Stomach (tissue), 4 donors: ENCODE measurements around the gene FARS2.

Experiments
- EP300 ChIP-seq: sonication (generic); formaldehyde crosslinking; IDR thresholded peaks from one replicate; pipeline ENCODE4 v1.6.1; 2017; ENCODE audit warnings: antibody characterized with exemption
- POLR2A ChIP-seq, 4 donors: fragments of 450-650 bp; IDR thresholded peaks; one replicate each; pipeline ENCODE4 v1.6.1; 2016; ENCODE audit warnings: antibody characterized with exemption in 4 of 4, control low read depth in 2 of 4, mild to moderate bottlenecking in 1 of 4, moderate library complexity in 1 of 4
- POLR2AphosphoS5 ChIP-seq, 3 donors: sonication (generic); formaldehyde crosslinking; IDR thresholded peaks; one replicate each; pipeline ENCODE4 v1.6.1; 2016; ENCODE audit warnings: antibody characterized with exemption in 3 of 3
- TF ChIP-seq, protein P1 (sequence below), 7 experiments: fragments of 450-650 bp in 4 of 7; fragments of 200-600 bp in 3 of 7; sonication (generic) in 3 of 7; IDR thresholded peaks; one replicate each; pipeline ENCODE4 v1.5.1; 2016 to 2019; ENCODE audit warnings: antibody characterized with exemption in 7 of 7, control low read depth in 2 of 7, mild to moderate bottlenecking in 1 of 7

DNA sequence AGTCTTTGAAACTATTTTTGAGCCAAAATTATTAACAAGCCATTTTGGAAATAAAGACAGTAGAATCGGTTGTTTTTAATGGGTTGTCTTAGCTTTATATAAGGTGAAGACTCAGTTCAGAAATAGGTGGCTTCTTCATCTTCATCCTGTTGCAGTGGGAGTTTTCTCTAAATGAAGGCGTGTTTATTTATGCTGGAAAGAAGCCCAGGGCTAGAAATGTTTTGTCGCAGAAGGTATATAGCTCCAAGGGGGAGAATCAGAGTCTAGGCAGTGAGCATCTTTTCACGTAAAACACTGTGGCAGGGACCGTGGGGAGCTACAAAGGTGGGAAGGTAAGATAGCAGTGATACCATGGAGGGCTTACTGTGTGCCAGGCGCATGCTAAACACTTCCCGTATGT is 34.3 kb downstream of the FARS2 start:
- TF ChIP-seq, protein P1, sequence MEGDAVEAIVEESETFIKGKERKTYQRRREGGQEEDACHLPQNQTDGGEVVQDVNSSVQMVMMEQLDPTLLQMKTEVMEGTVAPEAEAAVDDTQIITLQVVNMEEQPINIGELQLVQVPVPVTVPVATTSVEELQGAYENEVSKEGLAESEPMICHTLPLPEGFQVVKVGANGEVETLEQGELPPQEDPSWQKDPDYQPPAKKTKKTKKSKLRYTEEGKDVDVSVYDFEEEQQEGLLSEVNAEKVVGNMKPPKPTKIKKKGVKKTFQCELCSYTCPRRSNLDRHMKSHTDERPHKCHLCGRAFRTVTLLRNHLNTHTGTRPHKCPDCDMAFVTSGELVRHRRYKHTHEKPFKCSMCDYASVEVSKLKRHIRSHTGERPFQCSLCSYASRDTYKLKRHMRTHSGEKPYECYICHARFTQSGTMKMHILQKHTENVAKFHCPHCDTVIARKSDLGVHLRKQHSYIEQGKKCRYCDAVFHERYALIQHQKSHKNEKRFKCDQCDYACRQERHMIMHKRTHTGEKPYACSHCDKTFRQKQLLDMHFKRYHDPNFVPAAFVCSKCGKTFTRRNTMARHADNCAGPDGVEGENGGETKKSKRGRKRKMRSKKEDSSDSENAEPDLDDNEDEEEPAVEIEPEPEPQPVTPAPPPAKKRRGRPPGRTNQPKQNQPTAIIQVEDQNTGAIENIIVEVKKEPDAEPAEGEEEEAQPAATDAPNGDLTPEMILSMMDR (IDR thresholded peaks at IDR 0.05), result no peak
- no peak for TF ChIP-seq EP300
- no peak for TF ChIP-seq POLR2AphosphoS5 (IDR thresholded peaks at IDR 0.05)
- no peak for TF ChIP-seq POLR2A (IDR thresholded peaks at IDR 0.05)
